Gastroesophageal sphincter (tissue), 3 donors: ENCODE data around the gene UBR2.

Experiments used
- CTCF ChIP-seq, 4 experiments: fragments of 200-600 bp in 2 of 4; fragments of 450-650 bp in 2 of 4; sonication (generic) in 1 of 4; IDR thresholded peaks; one replicate each; pipeline ENCODE4 v1.5.1; 2017 to 2019; ENCODE audit warnings: antibody characterized with exemption in 4 of 4, mild to moderate bottlenecking in 2 of 4, moderate library complexity in 2 of 4
- POLR2A ChIP-seq, 2 donors: fragments of 450-650 bp; IDR thresholded peaks; one replicate each; pipeline ENCODE4 v1.6.1; 2017; ENCODE audit warnings: antibody characterized with exemption in 2 of 2, mild to moderate bottlenecking in 2 of 2, moderate library complexity in 1 of 2
- POLR2AphosphoS5 ChIP-seq: sonication (generic); formaldehyde crosslinking; IDR thresholded peaks from one replicate; pipeline ENCODE4 v1.6.1; 2017; ENCODE audit warnings: antibody characterized with exemption

- no peak for TF ChIP-seq POLR2A (IDR thresholded peaks at IDR 0.05)
- TF ChIP-seq CTCF (IDR thresholded peaks at IDR 0.05) = no peak
- TF ChIP-seq POLR2AphosphoS5 = no peak
Observed at GRCh38 chr6:42527204-42527603, 36.6 kb upstream of the UBR2 start.
